GM21423 (cell line): ENCODE data around the gene KIF25.

ENCODE experiments used
- ATAC-seq: cut with Tn5 transposase; IDR thresholded peaks from one replicate; pipeline ENCODE4 v1.9.1; 2021; ENCODE audit warnings: mild to moderate bottlenecking, moderate library complexity; ENCODE audit not compliant: unreplicated experiment

Gene KIF25

DNA sequence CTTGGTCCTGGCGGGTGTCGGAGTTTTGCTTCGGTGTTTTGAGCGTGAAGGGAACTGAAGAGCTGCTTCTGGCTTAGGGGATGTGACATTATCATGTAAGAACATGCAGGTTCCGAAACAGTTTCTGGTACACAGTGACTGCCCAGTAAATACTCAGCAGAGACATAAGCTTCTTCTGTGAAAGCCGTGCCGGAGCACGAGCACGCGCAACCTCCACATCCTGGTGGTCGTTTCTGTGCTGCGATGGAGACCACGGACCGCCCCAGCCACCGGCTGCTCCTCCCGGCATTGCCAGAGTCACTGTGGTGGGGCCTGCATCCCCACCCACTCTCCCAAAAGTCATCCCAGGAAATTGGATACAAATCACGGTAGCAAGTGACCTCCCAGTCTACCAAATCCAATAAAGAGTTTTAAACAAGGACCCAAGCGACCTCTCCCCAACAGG, 18.7 kb downstream of the KIF25 start:
- no peak for ATAC-seq

GRCh38 chr6:168016721-168017525, 19.5 kb downstream of the KIF25 start:
- no peak for ATAC-seq

GRCh38 chr6:168017629-168018028, 20.2 kb downstream of the KIF25 start:
- ATAC-seq = no peak

GRCh38 chr6:168018664-168019063, 21.2 kb downstream of the KIF25 start:
- ATAC-seq = no peak

DNA sequence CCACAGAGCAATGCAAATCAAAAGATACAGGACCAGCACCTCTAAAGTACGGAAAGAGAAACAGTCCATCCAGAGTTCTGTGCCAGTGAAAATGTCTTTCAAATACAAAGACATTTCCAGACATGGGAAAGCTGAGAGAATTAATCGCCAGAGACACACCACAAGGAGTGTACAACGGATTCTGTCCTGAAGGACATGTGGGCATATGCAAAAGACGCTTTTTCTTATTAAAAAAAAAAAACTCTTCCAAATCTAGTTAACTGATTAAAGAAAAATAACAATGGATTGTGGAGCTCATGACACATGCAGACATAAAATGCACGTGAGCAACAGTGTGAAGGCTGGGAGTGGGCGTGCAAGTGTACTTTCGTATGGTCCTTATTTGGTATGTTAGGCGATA, 22.8 kb downstream of the KIF25 start:
- no peak for ATAC-seq

- no peak for ATAC-seq
Measured at GRCh38 chr6:168021581-168021980, 24.1 kb downstream of the KIF25 start.

GRCh38 chr6:168022488-168023321, 25.2 kb downstream of the KIF25 start:
- no peak for ATAC-seq

- ATAC-seq = no peak
Measured at GRCh38 chr6:168024951-168025510, 27.6 kb downstream of the KIF25 start.

DNA sequence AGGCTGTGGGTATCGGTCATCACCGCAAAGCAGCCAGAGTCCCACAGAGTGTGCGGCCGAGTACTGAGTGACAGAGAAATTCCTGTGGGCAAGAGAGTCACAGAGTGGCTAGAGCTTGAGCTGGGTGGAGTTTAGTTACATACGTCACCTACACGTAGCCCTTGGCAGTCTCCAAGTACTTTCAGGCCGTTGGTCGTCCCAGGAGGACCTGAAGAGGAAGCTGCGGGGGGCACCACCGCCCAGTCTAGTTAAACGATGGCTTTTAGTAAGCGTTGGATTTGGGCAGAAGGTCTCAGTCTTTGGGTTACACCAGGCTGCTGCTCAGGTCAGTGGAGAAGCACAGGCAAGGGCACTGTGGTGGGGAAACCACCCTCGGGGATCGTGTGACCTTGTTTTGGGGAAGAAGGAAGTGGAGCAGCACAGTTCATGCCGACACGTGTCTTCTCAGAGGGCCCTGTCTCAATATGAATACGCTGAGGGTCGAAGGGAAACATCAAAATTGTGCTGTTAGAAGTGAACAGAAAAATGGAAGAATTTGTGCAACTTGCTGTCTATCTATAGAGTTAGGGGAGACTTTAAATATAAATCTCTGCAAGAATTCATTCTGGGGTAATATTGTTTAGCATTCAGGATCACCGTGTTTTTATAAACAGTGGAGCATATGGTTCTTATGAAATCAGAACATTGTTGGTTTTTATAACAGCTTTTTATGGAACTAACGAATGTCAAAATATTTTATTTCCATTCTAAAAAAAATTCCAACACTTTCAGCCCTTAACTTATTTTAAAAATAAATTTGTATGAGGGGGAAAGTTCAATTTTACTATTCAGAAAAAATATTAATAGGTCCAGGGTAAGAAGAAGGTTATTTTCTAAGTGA, 28.6 kb downstream of the KIF25 start:
- ATAC-seq = no peak

DNA sequence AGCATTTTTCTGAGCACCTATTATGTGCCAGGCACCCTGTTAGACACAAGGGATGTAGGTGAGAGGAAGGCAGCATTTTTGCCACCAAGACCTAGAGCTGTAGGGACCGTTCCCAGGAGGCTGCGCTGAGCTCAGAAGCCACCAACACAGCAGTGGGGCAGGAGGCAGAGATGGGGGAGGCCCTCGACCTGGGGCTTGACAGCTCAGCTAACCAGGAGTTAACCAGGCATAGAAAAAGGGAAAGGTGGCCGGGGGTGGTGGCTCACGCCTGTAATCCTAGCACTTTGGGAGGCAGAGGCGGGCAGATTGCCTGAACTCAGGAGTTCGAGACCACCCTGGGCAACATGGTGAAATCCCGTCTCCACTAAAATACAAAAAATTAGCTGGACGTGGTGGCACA, 29.5 kb downstream of the KIF25 start:
- no peak for ATAC-seq

DNA sequence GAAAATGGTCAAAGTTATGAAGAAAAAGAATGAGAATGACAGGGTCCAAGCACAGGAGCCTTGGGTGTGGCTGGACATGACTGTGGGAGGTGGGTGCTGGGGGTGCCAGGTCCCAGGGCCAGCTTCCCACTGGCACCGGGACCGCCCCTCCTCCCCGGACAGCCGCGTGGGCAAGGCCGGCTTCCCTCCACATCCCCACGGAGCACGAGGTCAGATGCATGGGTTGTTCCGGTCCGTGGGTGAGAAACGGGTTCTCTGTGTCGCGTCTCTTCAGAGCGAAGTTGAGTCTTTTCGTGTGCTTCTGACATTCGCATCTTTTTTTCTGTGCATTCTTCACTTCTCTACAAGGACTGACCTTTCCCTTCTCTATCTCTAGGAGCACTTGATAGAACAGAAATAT, 30.1 kb downstream of the KIF25 start:
- no peak for ATAC-seq

- no peak for ATAC-seq
Measured at GRCh38 chr6:168028181-168028580, 30.7 kb downstream of the KIF25 start.

- no peak for ATAC-seq
Measured at GRCh38 chr6:168029459-168030217, 32.2 kb downstream of the KIF25 start.

DNA sequence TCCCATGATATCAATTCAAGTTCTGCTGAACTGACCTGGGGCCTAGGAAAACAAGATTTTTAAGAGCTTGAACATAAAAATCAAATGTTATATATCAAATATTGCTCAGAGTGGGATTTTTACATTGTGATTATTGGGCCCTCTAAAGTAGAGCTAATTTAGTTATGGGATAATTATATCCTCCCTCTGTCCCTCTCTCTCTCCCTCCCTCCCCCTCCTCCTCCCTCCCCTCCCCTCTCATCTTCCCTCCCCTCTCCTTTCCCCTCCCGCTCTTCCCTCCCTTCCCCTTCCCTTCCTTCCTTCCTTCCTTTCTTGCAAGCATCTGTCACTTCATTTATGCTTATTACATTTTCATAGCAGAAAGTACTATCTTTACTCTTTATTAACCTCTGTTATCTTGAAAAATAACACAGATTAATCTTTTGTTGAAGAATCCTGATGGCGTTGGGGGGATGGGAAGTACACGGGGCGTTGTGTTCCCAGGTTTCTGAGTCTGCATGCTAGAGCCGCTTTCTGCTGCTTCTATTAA, 32.8 kb downstream of the KIF25 start:
- ATAC-seq = no peak

DNA sequence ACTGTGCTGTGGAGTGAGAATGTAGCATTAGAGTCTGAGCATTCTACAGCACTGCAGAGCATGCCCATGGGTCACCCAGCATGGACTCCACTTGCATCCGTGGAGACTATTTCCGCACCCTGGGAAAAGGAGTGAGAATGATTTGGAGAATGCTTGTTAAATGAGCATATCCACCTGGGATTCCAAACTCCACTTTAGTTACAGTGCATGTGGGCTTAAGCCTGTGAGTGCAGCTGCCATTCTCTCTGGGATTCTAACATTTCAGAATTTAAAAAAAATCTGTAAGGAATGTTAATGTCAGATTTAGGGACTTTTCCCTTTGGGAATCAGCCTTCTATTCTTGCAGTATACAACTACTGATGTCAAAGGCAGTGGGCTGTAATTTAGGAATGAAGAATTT, 33.4 kb downstream of the KIF25 start:
- ATAC-seq = no peak

GRCh38 chr6:168031411-168031971, 34.0 kb downstream of the KIF25 start:
- no peak for ATAC-seq

- no peak for ATAC-seq
Measured at GRCh38 chr6:168032005-168032760, 34.7 kb downstream of the KIF25 start.

GRCh38 chr6:168033791-168034190, 36.3 kb downstream of the KIF25 start:
- ATAC-seq = no peak

GRCh38 chr6:168034537-168034936, 37.1 kb downstream of the KIF25 start:
- ATAC-seq = no peak
